Suprapubic skin (tissue), 4 donors: Measurements from ENCODE around the gene ACSL3.

Experiments used
- CTCF ChIP-seq, 2 donors: fragments of 200-600 bp in 1 of 2; fragments of 450-650 bp in 1 of 2; sonication (generic) in 1 of 2; IDR thresholded peaks; one replicate each; pipeline ENCODE4 v1.5.1; 2016 to 2019; ENCODE audit warnings: antibody characterized with exemption in 2 of 2, mild to moderate bottlenecking in 1 of 2, moderate library complexity in 1 of 2
- EP300 ChIP-seq: sonication (generic); formaldehyde crosslinking; IDR thresholded peaks from one replicate; pipeline ENCODE4 v1.6.1; 2017; ENCODE audit warnings: antibody characterized with exemption
- POLR2A ChIP-seq, 2 donors: fragments of 450-650 bp; IDR thresholded peaks; one replicate each; pipeline ENCODE4 v1.6.1; 2017; ENCODE audit warnings: antibody characterized with exemption in 2 of 2, mild to moderate bottlenecking in 2 of 2, moderate library complexity in 2 of 2
- POLR2AphosphoS5 ChIP-seq, 3 donors: sonication (generic); formaldehyde crosslinking; IDR thresholded peaks; one replicate each; pipeline ENCODE4 v1.6.1; 2017; ENCODE audit warnings: antibody characterized with exemption in 3 of 3

- TF ChIP-seq POLR2AphosphoS5 (IDR thresholded peaks at IDR 0.05) = no peak
- no peak for TF ChIP-seq CTCF (IDR thresholded peaks at IDR 0.05)
- TF ChIP-seq POLR2A (IDR thresholded peaks at IDR 0.05) = no peak
- no peak for TF ChIP-seq EP300
These were observed 79.1 kb downstream of the ACSL3 start for GRCh38 chr2:222939979-222940378.
